Forelimb muscle (tissue), 1 donor: ENCODE results near the gene POLR3H. TPM values are rescaled to one million over a fixed set of nuclear protein-coding genes. Genes with fewer than 3 reads are reported as not detected.

Experiments used
- DNase-seq: peaks from one replicate; pipeline ENCODE4 v3.0.0-alpha.2; 2013; ENCODE audit warnings: low read depth
- polyA plus RNA-seq: library from polyadenylated mRNA; unstranded; fragments of 120-200 nt; gene quantifications from one replicate; pipeline ENCODE4 v1.2.1, GENCODE V29; 2013; ENCODE audit not compliant: insufficient read length

POLR3H gene
- polyA plus RNA-seq, 1 donor = 21.6 TPM

DNA sequence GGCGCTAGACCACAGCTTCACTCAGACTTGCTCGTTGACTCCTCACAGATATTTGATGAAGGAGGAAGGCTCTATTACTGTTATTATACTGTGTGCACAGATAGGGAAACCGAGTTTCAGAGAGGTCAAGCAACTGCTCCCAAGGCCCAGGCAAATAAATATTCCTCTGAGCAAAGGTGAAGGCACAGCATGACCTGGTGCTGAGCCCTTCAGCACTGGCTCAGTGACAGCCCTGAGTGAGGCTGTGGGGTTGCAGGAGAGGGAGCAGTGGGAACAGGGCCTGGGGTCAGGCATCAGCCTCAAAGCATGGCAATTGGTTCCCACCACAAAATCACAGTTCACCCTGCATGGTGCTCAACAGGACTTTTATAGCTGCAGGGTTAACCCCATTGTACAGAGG, 7.1 kb downstream of the POLR3H start:
- DNase-seq = no peak

DNA sequence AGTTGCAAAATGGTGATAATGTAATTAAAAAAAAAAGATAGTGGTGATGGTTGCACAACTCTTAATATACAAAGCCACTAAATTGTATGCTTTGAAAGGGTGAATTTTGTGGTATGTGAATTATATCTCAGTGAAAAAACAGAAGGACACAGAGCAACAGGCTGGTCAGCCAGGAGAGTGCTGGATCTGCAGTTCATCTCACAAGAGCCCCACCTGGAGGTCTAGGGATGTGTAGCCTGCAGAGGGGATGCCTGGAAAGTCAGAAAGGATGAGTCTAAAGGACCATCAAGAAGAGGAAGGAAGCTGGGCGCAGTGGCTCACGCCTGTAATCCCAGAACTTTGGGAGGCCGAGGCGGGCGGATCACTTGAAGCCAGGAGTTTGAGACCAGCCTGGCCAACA, 9.0 kb downstream of the POLR3H start:
- no peak for DNase-seq

DNA sequence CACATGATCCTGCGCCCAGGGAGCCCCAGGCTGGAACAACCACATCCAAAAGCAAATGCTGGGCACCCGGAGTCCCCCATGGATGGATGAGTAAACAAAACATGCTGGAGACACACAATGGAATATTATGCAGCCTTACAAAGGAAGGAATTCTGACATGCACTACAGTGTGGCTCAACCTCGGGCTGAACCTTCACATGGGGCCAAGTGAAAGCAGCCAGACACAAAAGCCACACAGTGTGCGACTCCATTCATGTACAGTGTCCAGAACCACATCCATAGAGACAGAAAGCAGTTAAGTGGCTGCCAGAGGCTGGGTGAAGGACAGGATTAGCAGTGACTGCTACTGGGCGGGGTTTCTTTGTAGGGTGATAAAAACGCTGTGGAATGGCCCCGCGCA, 10.1 kb downstream of the POLR3H start:
- DNase-seq = no peak

DNA sequence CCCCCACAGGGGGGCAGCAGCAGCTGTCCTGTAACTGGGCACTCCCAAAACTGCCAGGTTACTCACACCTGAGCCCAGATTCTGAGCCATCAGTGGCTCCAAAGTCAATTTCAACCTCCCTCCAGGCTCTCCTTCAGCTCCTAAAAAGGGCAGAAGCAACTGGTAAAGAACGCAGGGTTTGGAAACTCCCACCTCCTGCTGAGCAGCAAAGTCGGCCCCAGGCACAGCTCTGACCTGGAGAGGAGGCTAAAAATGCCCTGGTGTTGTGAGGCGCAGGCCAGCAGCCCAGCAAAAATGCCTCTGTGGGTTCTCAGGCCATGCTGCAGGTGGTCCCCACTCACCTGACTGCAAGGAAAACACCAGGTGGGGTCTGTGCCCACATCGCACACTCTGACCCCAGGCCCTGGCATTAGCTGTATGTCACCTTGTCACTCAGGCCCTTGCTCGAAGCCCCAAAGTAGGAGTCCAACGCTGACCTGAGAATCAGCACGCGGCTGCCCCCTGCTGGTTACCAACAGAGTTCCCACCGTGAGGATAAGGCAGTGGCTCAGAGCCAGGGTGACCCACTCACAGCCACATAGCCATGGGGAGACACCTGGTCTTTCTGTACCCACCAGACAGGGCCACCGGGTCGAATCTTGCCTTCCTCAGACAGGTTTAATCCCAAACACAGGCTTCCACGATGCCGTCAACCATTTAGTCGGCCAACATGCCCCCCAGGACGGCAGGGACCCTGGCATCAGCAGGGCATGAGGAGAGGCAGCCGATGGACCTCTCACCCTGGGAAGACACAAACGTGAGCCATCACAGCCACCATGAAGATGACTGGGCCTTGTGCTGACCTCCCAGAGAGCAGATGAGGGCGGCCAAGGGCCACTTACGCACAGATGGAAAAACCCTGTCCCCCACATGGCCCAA, 11.1 kb downstream of the POLR3H start:
- no peak for DNase-seq

DNA sequence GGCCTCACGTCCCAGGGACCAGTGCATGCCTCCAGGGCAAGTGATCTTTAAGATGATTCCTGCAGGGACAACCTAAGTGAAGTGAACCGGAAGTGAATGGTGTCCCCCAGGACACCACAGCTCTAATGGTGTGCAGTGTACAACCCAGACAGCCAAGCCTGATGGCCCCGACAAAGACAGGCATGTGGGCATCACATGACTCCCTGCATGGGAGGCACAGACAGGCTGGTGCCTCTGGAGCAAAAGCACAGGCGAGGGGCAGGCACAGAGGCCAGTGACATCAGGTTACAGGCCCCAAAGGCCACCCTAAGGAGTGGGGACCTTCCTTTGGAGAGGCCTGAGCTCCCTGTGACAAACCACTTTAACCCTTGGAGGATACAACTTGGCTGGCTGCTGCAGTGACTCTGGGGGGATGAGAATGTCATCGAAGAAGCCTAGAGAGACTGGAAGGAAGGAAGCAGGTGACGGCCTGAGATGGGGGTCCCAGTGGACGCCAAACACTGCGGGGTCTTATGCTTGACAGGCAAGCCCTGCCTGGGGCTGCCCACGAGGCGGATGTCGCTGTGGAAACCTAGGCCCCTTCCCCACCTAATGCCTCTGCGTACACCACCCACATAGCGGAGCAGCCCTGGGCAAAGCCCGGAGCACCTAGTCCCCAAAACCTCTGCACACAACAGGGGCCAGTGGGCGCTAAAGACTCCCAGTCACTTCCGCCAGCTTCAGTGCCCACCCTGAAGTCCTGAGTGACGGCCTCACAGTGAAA, 12.4 kb downstream of the POLR3H start:
- DNase-seq = no peak

DNA sequence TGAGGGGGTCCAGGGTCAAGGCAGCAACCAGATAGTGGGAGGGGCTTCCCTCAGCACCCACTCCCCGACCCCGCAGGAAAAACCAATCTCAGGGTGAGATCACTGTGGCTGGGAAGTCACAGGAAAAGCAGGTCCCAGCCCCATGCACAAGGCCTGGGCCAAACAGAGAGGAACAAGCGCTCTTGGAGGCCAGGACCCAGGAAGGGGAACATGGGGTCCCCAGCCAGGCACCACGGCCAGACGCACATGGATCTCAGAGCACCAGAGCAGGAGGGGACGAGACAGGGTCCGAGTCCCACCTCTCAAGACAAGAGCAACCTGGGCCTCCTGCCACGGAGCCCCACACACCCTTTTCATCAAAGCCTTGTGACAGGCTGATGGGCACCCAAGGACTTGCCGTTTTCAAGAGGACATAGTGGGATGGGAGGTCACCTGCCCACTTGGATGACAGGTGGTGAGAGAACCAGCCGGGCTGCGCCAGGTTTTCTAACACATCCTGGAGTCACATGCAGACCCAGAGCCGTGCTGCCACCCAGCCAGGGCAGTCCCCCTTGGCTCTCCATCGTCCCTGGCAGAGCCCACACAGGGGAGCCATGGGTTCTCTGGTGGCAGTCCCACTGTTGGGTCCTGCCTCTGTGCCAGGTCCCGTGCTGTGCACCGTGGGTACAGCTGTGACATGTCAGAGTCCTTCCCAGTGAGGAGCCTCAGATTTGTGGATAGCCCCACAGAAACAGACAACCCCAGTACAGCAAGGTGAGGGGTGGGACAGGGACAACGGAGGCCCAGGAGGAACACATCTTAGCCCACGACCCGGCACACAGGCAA, 13.2 kb downstream of the POLR3H start:
- no peak for DNase-seq

DNA sequence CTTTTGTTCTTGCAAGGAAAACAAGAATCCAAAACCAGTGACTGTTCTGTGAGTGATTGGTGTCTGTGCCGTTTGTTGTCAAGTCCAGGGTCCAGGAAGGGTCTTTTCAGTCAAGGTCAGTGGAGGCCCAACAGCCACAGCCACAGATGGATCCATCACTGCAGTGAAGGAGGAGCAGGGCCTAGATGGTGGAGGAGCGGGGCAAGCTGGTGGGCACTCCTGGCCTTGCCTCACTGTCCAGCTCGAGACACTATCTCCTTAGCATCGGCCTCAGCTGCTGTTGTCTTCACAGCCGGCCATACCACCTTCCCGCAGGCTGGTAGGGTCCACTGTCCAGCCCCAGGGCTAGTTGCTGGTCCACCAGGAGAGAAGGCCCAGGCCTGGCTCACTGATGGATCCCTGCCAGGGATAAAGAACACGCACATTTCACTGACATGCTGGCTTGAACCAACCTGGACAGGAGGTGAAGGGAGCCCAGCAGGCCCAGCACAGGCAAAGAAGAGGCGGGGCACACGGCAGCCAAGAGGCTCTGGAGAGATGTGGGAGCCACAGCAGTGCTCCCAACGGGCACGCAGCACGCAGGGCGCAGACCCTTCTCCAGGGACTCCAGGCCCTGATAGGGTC, 15.2 kb downstream of the POLR3H start:
- DNase-seq = no peak

DNA sequence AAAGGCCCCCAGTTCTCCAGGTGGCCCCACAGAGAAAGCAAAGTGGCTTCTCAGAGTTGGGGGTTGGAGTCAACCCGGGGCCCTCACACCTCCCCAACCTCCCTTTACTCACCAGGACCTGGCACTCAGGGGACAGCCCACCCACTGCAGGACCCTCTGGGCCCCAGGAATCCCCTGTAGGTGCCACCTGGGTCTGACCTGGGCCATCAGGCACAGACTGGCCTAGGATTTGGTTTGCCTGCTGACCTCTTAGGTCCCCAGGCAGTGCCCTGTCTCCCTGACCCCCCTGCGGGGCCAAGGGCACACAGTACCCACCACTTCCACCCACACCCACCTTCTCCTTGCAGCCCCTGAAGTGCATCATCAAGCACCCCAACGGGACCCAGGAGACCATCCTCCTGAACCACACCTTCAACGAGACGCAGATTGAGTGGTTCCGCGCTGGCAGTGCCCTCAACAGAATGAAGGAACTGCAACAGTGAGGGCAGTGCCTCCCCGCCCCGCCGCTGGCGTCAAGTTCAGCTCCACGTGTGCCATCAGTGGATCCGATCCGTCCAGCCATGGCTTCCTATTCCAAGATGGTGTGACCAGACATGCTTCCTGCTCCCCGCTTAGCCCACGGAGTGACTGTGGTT, 16.0 kb downstream of the POLR3H start:
- no peak for DNase-seq

DNA sequence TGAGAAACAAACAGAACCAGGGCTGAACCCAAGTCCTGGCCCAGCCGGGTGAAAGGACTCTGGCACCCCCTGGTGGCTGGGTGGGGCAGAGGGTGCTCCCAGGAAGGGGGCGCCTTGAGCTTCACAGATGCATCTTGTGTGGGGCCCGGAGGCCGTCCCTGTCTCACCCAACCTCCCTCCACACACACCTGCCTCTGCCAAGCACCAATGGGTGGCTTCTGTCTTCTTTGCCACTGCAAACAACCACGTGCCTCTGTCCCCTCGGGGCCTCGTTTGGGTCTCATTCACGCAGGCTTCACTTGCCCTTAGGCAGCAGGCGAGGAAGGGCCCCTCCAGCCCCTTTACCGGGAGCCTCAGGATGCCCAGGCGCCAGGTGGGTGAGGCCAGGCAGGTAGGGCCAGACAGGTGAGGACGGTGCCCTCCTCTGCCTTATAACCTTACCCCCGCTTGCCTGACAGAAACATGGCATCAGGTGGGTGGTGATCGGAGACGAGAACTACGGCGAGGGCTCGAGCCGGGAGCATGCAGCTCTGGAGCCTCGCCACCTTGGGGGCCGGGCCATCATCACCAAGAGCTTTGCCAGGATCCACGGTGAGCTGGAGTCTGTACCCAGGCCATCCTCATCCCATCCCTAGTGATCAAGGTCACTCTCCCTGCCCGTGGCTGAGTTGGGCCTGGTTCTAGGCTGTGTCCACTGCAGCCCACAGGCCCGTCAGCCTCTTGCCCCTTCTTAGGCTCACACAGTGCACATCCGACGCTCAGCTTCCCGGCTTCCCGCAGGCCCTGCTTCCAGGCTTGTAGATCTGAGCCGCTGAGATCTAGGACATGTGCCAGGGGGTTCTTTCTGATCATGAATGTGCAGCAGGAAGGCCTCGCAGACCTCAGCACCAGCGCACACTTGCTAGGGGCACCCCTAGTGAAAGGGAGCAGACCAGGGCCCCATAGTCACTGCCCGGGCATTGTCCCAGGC, 17.2 kb downstream of the POLR3H start:
- DNase-seq = no peak

DNA sequence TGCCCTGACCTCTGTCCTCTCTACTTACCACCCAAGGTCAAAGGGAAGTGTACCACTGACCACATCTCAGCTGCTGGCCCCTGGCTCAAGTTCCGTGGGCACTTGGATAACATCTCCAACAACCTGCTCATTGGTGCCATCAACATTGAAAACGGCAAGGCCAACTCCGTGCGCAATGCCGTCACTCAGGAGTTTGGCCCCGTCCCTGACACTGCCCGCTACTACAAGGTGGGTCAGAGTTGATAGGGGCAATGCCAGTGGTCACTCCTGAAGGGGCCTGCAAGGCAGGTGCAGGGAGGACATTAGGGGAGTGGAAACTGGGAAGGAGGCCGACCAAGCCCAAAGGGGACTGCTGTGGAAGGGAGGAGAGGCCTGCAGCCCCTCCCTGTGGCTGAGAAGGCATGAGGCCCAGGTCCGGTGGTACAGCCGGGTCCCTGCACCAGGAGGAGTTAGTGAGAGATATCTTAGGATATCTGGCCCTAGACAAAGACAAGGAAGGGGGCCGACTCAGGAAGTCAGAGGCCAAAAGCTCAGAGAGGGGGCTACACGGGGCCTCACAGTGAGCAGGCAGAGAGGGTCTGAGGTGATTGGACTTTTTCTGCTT, 17.9 kb downstream of the POLR3H start:
- DNase-seq = no peak

DNA sequence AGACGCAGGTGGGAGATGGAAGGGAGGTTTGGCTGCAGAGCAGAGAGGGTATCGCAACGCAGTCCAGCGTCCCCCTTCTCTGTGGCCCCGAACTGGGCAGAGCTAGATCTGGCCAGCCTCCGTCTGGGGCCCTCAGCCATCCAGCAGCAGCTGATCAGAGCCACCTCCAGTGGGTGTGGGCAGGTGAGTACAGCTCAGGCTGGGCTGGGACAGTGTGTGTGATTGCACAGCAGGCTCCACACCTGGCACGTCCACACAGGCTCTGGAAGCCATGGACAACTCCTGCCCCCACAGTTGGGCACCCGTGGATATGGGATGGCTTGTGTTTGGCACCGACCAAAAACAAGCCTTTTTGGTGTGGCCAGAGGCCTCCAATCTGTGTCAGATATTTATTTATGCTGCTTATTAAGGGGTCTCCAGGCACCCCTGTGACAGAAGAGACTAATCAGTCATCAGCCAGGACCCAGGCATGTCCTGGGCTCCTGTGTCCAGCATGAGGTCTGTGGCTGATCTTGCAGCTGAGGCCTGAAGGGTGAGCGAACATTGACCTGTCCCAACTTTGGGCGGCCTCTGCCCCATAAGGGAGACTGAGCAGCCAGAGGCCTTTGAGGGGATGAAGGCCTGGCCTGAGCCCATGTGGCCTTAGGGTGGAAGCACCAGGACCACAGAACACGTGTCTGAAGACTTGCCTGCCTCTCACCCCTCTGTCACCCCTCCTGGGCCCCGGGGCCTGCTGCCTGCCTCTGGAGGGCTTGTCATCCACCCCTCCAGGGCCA, 18.6 kb downstream of the POLR3H start:
- DNase-seq = no peak

DNA sequence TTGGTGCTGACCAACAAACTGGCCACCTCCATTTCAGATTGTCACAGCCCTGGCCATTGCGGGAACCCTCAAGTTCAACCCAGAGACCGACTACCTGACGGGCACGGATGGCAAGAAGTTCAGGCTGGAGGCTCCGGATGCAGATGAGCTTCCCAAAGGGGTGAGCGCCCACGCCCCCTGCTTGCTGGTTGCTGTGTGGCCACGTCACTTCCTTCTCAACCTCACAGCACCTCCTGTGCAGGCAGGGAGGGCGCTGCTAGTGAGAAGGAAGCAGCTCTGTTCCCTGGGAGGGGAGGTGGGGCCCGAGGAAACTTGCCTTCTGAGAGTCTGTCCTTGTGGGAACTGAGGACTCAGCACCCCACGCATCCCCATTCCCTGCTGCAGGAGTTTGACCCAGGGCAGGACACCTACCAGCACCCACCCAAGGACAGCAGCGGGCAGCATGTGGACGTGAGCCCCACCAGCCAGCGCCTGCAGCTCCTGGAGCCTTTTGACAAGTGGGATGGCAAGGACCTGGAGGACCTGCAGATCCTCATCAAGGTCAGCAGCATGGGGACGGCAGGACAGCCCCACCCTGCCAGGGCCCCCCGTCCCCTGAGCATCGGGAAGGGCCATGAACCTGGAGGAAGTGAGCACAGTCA, 19.3 kb downstream of the POLR3H start:
- no peak for DNase-seq

DNA sequence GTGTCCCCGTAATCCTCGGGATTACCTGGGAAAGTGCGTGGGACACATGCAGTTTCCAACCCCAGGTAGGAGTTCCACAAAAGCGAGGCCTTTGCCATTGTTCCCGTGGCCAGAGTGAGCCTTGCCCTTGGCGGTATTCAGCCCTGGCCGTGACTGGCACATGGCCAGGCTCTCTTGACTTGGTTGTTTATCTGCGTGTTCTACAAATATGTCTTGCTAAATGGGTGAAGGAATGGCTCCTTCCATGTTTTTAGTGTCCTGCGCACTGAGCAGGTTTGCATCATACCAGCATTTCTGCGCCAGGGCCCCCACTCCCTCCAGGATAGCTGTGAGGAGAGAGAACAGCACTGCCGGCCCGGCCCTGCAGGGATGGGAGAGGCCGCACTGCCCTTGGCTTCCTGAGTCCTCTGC, 20.0 kb downstream of the POLR3H start:
- DNase-seq = no peak

DNA sequence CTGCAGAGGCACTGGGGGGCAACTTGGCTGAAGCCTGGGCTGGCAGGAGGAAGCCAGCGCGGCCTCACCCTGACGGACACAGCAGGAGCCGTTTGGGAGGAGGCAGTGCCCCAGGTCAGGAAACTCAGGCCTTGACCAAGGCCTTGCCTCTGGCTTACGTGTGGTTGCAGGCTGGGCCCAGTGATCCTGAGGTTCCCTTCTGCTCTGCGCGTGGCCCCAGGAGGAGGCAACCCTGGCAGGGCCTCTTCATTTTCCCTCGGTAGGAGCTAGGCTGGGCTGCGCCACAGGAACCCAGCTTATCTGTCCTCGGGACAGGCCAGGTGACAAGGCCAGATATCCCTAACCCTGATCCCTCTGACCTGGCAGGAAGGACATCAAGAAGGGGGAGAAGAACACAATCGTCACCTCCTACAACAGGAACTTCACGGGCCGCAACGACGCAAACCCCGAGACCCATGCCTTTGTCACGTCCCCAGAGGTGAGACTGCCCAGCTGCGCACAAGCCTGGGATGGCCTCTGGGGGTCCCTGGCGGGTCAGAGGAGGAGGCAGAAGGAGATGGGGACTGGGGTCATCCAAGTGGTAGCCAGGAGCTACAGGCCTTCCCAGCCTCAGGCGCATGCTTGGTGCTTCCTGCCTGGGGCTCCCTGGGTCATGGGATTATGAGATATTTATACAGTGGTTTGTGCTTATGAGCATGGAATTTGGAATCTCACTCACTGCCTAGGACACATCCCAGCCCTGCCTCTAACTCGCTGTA, 20.6 kb downstream of the POLR3H start:
- no peak for DNase-seq

DNA sequence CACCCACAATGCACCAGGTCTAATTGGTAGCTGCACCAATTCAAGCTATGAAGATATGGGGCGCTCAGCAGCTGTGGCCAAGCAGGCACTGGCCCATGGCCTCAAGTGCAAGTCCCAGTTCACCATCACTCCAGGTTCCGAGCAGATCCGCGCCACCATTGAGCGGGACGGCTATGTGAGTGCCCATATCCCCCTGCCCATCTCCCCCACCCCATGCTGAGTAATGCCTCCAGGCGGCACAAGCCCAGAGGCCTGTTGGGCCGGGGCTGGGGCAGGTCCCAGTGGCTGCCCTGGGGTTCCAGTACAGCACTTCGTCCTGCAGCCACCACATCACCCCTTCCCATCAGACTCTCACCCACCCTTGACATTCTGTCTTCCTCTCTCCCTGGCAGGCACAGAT, 21.5 kb downstream of the POLR3H start:
- DNase-seq = no peak

DNA sequence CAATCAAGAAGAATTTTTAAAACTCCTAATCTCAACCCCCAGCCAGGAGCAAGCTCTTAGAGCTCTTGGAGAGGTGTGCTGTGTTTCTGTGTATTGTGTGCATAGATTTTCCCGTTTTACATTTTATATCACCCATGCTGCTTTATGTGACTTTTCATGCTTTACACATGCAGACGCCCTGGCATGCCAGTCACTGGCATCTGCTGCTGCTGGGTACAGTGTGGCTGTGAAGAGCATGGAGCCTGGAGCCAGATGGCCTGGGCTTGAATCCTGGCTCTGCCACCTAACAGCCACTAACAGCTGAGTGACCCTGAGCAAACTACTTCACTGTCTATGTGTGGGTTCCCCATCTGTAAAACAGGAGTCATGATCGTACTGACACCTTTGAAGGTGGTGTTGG, 23.1 kb downstream of the POLR3H start:
- no peak for DNase-seq

DNA sequence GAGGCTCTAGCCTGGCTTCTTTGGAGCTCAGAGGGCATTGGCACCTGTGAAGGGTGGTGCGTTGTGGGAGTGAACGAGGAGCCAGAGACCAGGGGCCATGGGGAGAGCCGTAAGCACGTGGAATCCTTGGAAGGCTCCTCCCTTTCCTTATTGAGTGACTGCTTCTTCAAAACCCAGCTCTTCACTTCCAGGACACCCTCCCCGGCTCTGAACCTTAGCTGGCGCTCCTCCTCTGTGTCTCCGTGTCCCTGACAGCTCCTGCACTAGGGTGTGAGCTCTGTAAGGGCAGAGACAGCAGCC, 26.3 kb downstream of the POLR3H start:
- DNase-seq = no peak
